Peyer's patch (tissue), 4 donors: ENCODE results near the gene MYO1B. TPM values are rescaled to one million over a fixed set of nuclear protein-coding genes. Genes with fewer than 3 reads are reported as not detected.

Source experiments
- DNase-seq, 3 donors: peaks; one replicate each; pipeline ENCODE4 v3.0.0-alpha.2; 2017 to 2019
- H3K27ac ChIP-seq, 4 donors: fragments of 200-600 bp; sonication (generic); one replicate each; pipeline ENCODE4 v1.5.1; 2016 to 2019
- H3K27me3 ChIP-seq, 2 donors: fragments of 200-600 bp; sonication (generic); one replicate each; pipeline ENCODE4 v1.5.1; 2019
- H3K36me3 ChIP-seq, 3 donors: fragments of 200-600 bp; sonication (generic); one replicate each; pipeline ENCODE4 v1.5.1; 2016 to 2019
- H3K4me1 ChIP-seq, 4 donors: fragments of 200-600 bp; sonication (generic); one replicate each; pipeline ENCODE4 v1.5.1; 2016 to 2019
- H3K4me3 ChIP-seq, 4 donors: fragments of 200-600 bp; sonication (generic); 1 replicate in 3 of 4; 2 replicates in 1 of 4; pipeline ENCODE4 v1.5.1; 2016 to 2019; ENCODE audit warnings: mild to moderate bottlenecking in 1 of 4
- H3K9me3 ChIP-seq, 4 donors: fragments of 200-600 bp; sonication (generic); one replicate each; pipeline ENCODE4 v1.5.1; 2016 to 2019; ENCODE audit warnings: mild to moderate bottlenecking in 1 of 4
- CTCF ChIP-seq, 6 experiments: fragments of 450-650 bp in 4 of 6; fragments of 200-600 bp in 2 of 6; sonication (generic) in 1 of 6; IDR thresholded peaks; one replicate each; pipeline ENCODE4 v1.5.1; 2017 to 2019; ENCODE audit warnings: antibody characterized with exemption in 6 of 6, mild to moderate bottlenecking in 3 of 6, moderate library complexity in 1 of 6
- POLR2A ChIP-seq, 2 donors: fragments of 450-650 bp; IDR thresholded peaks; one replicate each; pipeline ENCODE4 v1.5.1; 2017; ENCODE audit warnings: antibody characterized with exemption in 2 of 2, mild to moderate bottlenecking in 2 of 2, moderate library complexity in 2 of 2
- total RNA-seq, 4 donors: library from RNA; depleted of rRNA; stranded (reverse); fragments of >200 nt; gene quantifications; one replicate each; pipeline ENCODE4 v1.1.0, GENCODE V29; 2016

The MYO1B gene
- total RNA-seq, 4 donors from 2014 or later = 13.1 to 25.5 (median 19.4) TPM

- Histone ChIP-seq H3K4me1 (no peaks in the 10 kb centered on the region), H3K36me3 (no peaks in the 10 kb centered on the region), H3K27me3 (no peaks in the 10 kb centered on the region), H3K4me3 (no peak overlapping the region), H3K9me3 (no peaks in the 10 kb centered on the region), H3K27ac (peak overlapping the region in 1 of 4 donors; percentile 26)
- DNase-seq = no peak
- TF ChIP-seq CTCF (IDR thresholded peaks at IDR 0.05) (no peak), POLR2A (IDR thresholded peaks at IDR 0.05) (no peak)
These were observed 66.4 kb downstream of the MYO1B start for GRCh38 chr2:191311627-191312026.

- H3K4me1 ChIP-seq = no peaks in the 10 kb centered on the region
- H3K4me3 ChIP-seq = no peak overlapping the region
- H3K36me3 ChIP-seq = no peaks in the 10 kb centered on the region
- no peaks in the 10 kb centered on the region for H3K9me3 ChIP-seq
- DNase-seq = no peak
- no peaks in the 10 kb centered on the region for H3K27me3 ChIP-seq
- TF ChIP-seq POLR2A (IDR thresholded peaks at IDR 0.05) = no peak
- no peak for TF ChIP-seq CTCF (IDR thresholded peaks at IDR 0.05)
- peak overlapping the region in 1 of 4 donors; percentile 26 for H3K27ac ChIP-seq
These were observed 67.0 kb downstream of the MYO1B start for GRCh38 chr2:191312163-191312562.

GRCh38 chr2:191312662-191313061 lies 67.5 kb downstream of the MYO1B start:
- TF ChIP-seq POLR2A (IDR thresholded peaks at IDR 0.05) (no peak), CTCF (IDR thresholded peaks at IDR 0.05) (no peak)
- Histone ChIP-seq H3K4me1 (no peaks in the 10 kb centered on the region), H3K9me3 (no peaks in the 10 kb centered on the region), H3K27ac (no peak overlapping the region), H3K36me3 (no peaks in the 10 kb centered on the region), H3K27me3 (no peaks in the 10 kb centered on the region), H3K4me3 (no peak overlapping the region)
- no peak for DNase-seq

GRCh38 chr2:191314697-191315364 lies 69.6 kb downstream of the MYO1B start:
- DNase-seq = no peak
- Histone ChIP-seq H3K9me3 (no peaks in the 10 kb centered on the region), H3K4me1 (peaks cover 0 to 17% (median 0%) of the 10 kb centered on the region in 4 donors), H3K27ac (no peak overlapping the region), H3K4me3 (no peak overlapping the region), H3K36me3 (no peaks in the 10 kb centered on the region), H3K27me3 (no peaks in the 10 kb centered on the region)
- TF ChIP-seq CTCF (IDR thresholded peaks at IDR 0.05) (no peak), POLR2A (IDR thresholded peaks at IDR 0.05) (no peak)

- Histone ChIP-seq H3K4me1 (peaks cover 0 to 17% (median 0%) of the 10 kb centered on the region in 4 donors), H3K36me3 (no peaks in the 10 kb centered on the region)
- DNase-seq = no peak
These were observed 70.2 kb downstream of the MYO1B start for GRCh38 chr2:191315365-191315752.

More at GRCh38 chr2:191315365-191315752, 70.2 kb downstream of the MYO1B start:
- Histone ChIP-seq H3K9me3 (no peaks in the 10 kb centered on the region), H3K27me3 (no peaks in the 10 kb centered on the region), H3K4me3 (no peak overlapping the region), H3K27ac (no peak overlapping the region)
- no peak for TF ChIP-seq CTCF (IDR thresholded peaks at IDR 0.05)
- TF ChIP-seq POLR2A (IDR thresholded peaks at IDR 0.05) = no peak
